DOHH2 (cell line): ENCODE measurements around the gene PTPN21.

Experiments
- H3F3A ChIP-seq: fragments of 200-600 bp; sonication (generic), shearing (Covaris generic); 2 replicates; pipeline ENCODE4 v1.6.0; 2016; ENCODE audit warnings: antibody characterized with exemption, mild to moderate bottlenecking; ENCODE audit not compliant: control insufficient read depth, insufficient read depth
- H3K27ac ChIP-seq: fragments of 200-600 bp; sonication (generic); 2 replicates; pipeline ENCODE4 v1.5.1; 2014; ENCODE audit warnings: low read depth, mild to moderate bottlenecking, low read length, moderate library complexity
- H3K27me3 ChIP-seq: fragments of 200-600 bp; sonication (generic); 2 replicates; pipeline ENCODE4 v1.6.1; 2014; ENCODE audit warnings: mild to moderate bottlenecking, low read length, mixed read lengths; ENCODE audit not compliant: control insufficient read depth
- H3K36me3 ChIP-seq: fragments of 200-600 bp; sonication (generic); 2 replicates; pipeline ENCODE4 v1.6.1; 2014; ENCODE audit warnings: mild to moderate bottlenecking, low read length, moderate library complexity, mixed read lengths; ENCODE audit not compliant: control insufficient read depth
- H3K4me1 ChIP-seq: fragments of 200-600 bp; sonication (generic); 2 replicates; pipeline ENCODE4 v1.6.1; 2014; ENCODE audit warnings: mild to moderate bottlenecking, low read length, mixed read lengths; ENCODE audit not compliant: control insufficient read depth
- H3K4me2 ChIP-seq: fragments of 200-600 bp; sonication (generic); 2 replicates; pipeline ENCODE4 v1.6.0; 2014; ENCODE audit warnings: mild to moderate bottlenecking, low read length, moderate library complexity
- H3K4me3 ChIP-seq: fragments of 200-600 bp; sonication (generic); 2 replicates; pipeline ENCODE4 v1.5.1; 2014; ENCODE audit warnings: mild to moderate bottlenecking, low read length, mixed read lengths
- H3K79me2 ChIP-seq: fragments of 200-600 bp; sonication (generic); 2 replicates; pipeline ENCODE4 v1.6.1; 2014; ENCODE audit warnings: mild to moderate bottlenecking, low read length, mixed read lengths; ENCODE audit not compliant: control insufficient read depth
- H3K9me2 ChIP-seq: fragments of 200-600 bp; sonication (generic); replicated peaks from 2 replicates; pipeline ENCODE4 v1.6.1; 2014; ENCODE audit warnings: mild to moderate bottlenecking, low read length, mixed read lengths; ENCODE audit not compliant: control insufficient read depth
- H3K9me3 ChIP-seq: fragments of 200-600 bp; sonication (generic); 2 replicates; pipeline ENCODE4 v1.6.1; 2014; ENCODE audit warnings: antibody characterized with exemption, low read length, mixed read lengths; ENCODE audit not compliant: control insufficient read depth, insufficient read depth
- H4K20me1 ChIP-seq: fragments of 200-600 bp; sonication (generic); 2 replicates; pipeline ENCODE4 v1.6.0; 2014; ENCODE audit warnings: low read depth, mild to moderate bottlenecking, antibody characterized with exemption, low read length, moderate library complexity; ENCODE audit not compliant: control insufficient read depth, insufficient read depth
- EZH2phosphoT487 ChIP-seq: fragments of 200-600 bp; sonication (generic); IDR thresholded peaks from 2 replicates; pipeline ENCODE4 v1.6.1; 2017; ENCODE audit warnings: borderline replicate concordance, mild to moderate bottlenecking, antibody characterized with exemption, low read length, moderate library complexity, mixed read lengths
- TF ChIP-seq, protein P1 (sequence below): fragments of 200-600 bp; sonication (generic); IDR thresholded peaks from one replicate; pipeline ENCODE4 v1.5.1; 2014; ENCODE audit warnings: antibody characterized with exemption, mild to moderate bottlenecking, low read depth, low read length; ENCODE audit not compliant: poor library complexity, severe bottlenecking

Gene PTPN21

DNA sequence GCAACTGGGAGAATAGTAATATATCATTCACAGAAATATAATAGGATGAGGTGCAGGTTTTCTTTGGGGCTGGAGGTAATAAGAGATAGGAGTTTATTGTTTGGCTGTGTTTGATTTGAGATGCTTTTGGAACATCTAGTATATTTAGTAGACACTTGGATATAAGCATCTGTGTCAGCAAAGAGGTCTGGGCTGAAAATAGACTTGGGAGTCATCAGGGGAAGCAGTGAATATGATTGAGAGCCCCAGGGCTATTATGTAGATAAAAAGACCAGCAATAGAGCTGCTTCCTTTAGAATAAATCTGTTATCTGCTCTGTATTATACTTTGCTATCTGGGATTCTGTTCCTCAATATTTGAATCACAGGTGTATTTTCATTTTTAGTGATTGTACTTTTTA, 132.8 kb downstream of the PTPN21 start:
- Histone ChIP-seq H3K9me3 (no peaks in the 10 kb centered on the region), H4K20me1 (no peaks in the 10 kb centered on the region), H3K4me3 (no peak overlapping the region), H3K27me3 (no peaks in the 10 kb centered on the region), H3F3A (no peaks in the 10 kb centered on the region), H3K4me1 (no peaks in the 10 kb centered on the region), H3K4me2 (no peak overlapping the region), H3K27ac (no peak overlapping the region), H3K9me2 (no peaks in the 10 kb centered on the region), H3K36me3 (no peaks in the 10 kb centered on the region), H3K79me2 (no peaks in the 10 kb centered on the region)
- TF ChIP-seq, protein P1, sequence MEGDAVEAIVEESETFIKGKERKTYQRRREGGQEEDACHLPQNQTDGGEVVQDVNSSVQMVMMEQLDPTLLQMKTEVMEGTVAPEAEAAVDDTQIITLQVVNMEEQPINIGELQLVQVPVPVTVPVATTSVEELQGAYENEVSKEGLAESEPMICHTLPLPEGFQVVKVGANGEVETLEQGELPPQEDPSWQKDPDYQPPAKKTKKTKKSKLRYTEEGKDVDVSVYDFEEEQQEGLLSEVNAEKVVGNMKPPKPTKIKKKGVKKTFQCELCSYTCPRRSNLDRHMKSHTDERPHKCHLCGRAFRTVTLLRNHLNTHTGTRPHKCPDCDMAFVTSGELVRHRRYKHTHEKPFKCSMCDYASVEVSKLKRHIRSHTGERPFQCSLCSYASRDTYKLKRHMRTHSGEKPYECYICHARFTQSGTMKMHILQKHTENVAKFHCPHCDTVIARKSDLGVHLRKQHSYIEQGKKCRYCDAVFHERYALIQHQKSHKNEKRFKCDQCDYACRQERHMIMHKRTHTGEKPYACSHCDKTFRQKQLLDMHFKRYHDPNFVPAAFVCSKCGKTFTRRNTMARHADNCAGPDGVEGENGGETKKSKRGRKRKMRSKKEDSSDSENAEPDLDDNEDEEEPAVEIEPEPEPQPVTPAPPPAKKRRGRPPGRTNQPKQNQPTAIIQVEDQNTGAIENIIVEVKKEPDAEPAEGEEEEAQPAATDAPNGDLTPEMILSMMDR, result no peak
- no peak for TF ChIP-seq EZH2phosphoT487

DNA sequence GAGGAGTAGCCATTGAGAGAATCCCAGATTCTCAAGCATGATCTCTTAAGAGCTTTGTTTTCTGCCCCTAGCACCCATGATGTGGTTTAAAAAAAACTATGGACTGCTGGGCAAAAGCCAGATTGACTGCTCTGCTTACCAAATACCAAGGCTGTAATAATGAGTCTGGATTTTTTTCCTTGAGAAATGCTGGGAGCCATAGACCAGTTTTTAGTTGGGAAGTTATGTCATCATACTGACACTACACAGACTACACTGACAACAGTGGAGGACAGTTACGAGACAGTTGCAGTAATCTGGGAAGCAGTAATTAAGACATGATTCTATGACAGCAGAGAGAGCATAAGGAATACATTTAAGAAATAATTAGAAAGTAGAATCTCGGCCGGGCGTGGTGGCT, 133.5 kb downstream of the PTPN21 start:
- Histone ChIP-seq H3K27me3 (no peaks in the 10 kb centered on the region), H4K20me1 (no peaks in the 10 kb centered on the region), H3K79me2 (no peaks in the 10 kb centered on the region), H3K9me2 (no peaks in the 10 kb centered on the region), H3F3A (no peaks in the 10 kb centered on the region), H3K4me1 (no peaks in the 10 kb centered on the region), H3K9me3 (no peaks in the 10 kb centered on the region), H3K36me3 (no peaks in the 10 kb centered on the region), H3K4me3 (no peak overlapping the region), H3K4me2 (no peak overlapping the region), H3K27ac (no peak overlapping the region)
- TF ChIP-seq, protein P1, result no peak
- TF ChIP-seq EZH2phosphoT487, result no peak

DNA sequence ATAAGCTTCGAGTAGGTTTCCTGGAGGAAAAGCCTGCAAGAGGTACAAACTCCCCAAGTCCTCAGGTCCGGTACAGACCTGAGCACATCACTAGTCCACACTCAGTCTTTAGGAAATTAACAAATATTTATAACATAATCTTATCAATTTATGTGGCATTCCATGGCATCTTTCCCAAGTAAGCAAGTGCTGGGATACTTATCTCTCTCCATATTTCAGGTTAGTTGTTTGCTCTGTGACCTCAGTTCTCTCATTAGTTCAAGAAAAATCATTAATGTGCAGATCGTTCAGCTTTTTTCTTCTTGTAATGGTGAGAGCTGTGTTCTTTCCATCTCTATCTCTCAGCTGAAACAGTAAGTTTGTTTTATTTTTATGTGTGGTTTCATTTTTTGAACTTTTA, 134.6 kb downstream of the PTPN21 start:
- H3K27me3 ChIP-seq, result no peaks in the 10 kb centered on the region
- no peaks in the 10 kb centered on the region for H4K20me1 ChIP-seq
- TF ChIP-seq EZH2phosphoT487, result no peak
- TF ChIP-seq, protein P1, result no peak
- no peak overlapping the region for H3K27ac ChIP-seq
- no peak overlapping the region for H3K4me3 ChIP-seq
- no peaks in the 10 kb centered on the region for H3K79me2 ChIP-seq
- no peaks in the 10 kb centered on the region for H3K36me3 ChIP-seq
- H3F3A ChIP-seq, result no peaks in the 10 kb centered on the region
- H3K9me2 ChIP-seq, result no peaks in the 10 kb centered on the region
- H3K4me2 ChIP-seq, result no peak overlapping the region
- no peaks in the 10 kb centered on the region for H3K9me3 ChIP-seq
- no peaks in the 10 kb centered on the region for H3K4me1 ChIP-seq

DNA sequence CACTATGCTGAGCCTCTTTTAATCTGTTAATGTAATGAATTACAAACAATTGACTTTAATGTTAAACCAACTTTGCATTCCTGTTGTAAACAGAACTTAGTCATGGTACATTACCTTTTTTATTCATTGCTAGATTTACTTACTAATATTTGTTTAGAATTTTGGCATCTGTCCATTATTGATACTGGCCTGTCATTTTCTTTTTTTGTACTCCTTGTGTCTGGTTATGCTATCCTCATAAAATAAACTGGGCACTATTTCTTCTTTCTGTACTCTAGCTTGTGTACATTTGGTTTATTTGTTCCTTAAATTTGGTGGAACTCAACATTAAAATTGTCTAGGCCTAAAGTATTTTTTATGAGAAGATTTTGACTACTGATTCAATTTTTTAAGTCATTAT, 137.2 kb downstream of the PTPN21 start:
- Histone ChIP-seq H3K4me2 (no peak overlapping the region), H3K27me3 (no peaks in the 10 kb centered on the region), H3F3A (no peaks in the 10 kb centered on the region), H4K20me1 (no peaks in the 10 kb centered on the region), H3K4me3 (no peak overlapping the region), H3K27ac (no peak overlapping the region), H3K79me2 (no peaks in the 10 kb centered on the region), H3K9me2 (no peaks in the 10 kb centered on the region), H3K4me1 (no peaks in the 10 kb centered on the region), H3K9me3 (no peaks in the 10 kb centered on the region), H3K36me3 (no peaks in the 10 kb centered on the region)
- TF ChIP-seq, protein P1, result no peak
- no peak for TF ChIP-seq EZH2phosphoT487
